HG02970 (cell line): ENCODE results near the gene C11orf98.
A peak's percentile ranks its signal among the peaks of the same experiment; 100 is the strongest.
"Not testable (repeated sequence)": the region's sequence is repeated elsewhere in the genome, so short reads cannot be mapped to it uniquely, and the experiment has no call there.

Experiments used
- ATAC-seq: cut with Tn5 transposase; IDR thresholded peaks from one replicate; pipeline ENCODE4 v1.9.1; 2021; ENCODE audit warnings: mild to moderate bottlenecking, moderate library complexity, moderate number of reproducible peaks; ENCODE audit not compliant: unreplicated experiment, low FRiP score

The C11orf98 gene

GRCh38 chr11:62665075-62665598 is at the start of gene C11orf98, which contains the start of gene CSKMT:
C11orf98 (minus strand) TSS chr11:62665210; CDS start chr11:62665169, 41 bp downstream.
CSKMT (plus strand) TSS chr11:62665312; CDS start chr11:62665880, 568 bp downstream.
- ATAC-seq: peak; percentile 65

DNA sequence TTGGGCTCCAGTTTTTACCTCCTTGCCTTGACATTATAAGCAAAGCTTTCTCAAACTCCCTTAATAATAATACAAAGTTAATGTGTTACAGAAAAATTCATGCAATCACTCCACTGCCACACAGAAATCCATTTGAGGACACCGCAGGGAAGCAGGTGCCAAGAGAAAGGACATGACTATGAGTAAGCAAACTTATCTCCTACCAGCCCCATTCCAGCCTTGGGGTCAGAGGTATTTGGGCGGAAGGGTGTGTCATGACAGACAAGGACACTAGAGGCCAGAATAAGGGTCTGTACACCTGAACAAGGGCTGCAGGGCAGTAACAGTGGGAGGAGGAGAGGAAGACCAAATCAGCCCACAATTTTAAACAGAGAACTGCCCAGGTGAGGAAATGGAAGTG is 48.3 kb upstream of the C11orf98 start:
- no peak for ATAC-seq

GRCh38 chr11:62712861-62713260 is 47.9 kb upstream of the C11orf98 start:
- no peak for ATAC-seq

GRCh38 chr11:62712276-62712812 is 47.3 kb upstream of the C11orf98 start:
- no peak for ATAC-seq

GRCh38 chr11:62710001-62710345 is 45.0 kb upstream of the C11orf98 start:
- no peak for ATAC-seq

DNA sequence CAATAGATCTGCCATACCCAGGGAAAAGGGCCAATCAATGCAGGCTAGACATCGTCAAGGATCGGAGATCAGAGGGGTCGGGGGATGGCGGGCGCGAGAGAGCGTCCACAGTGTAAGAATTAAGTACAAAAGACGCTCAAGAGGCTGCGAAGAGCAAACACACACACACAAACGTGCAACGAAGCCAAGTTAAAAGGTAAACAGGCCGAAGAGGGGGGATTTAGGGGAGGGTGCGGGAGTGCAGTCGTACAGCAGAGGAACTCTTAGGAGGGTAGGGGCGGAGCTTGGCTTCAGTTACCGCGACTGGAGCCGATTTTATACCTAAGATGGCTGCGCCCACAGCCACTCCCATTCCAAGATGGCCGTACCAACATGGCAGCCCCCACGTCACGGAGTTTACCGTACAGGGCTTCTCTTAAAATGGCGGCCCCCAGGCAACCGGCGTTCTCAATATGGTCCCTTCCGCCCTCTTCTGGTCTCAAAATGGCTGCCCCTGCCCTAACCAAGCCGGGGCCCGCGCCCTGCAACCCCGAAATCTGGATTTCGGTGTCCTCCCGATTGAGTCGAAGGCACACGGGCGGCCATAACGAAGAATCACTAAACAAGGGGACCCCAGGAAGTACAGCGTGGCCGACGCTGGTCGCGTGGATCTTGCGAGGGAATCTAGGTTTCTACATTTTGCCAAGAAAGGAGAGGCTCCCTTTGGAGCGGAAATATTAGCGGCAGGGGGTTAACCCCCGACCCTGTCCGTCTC is 44.4 kb upstream of the C11orf98 start:
- ATAC-seq: peak; percentile 74

- no peak for ATAC-seq
Observed at GRCh38 chr11:62708793-62709192, 43.8 kb upstream of the C11orf98 start.

DNA sequence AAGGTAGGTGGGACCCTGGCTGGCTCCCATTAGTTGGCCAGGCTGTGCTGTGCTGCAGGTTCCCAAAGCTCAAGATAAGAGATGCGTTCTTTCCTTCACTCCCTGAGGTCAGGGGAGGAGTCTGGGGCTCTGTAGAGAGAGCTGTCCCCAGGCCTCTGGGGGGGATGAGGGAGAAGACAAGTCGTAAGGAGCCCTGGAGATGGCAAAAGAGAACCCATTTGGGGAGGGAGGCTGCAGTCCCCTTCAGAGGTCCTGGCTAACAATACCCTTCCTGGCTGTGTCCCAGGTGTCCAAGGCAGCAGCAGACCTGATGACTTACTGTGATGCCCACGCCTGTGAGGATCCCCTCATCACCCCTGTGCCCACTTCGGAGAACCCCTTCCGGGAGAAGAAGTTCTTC is 43.4 kb upstream of the C11orf98 start:
- no peak for ATAC-seq

- ATAC-seq: no peak
Observed at GRCh38 chr11:62707277-62707861, 42.4 kb upstream of the C11orf98 start, which contains the start of the genes BSCL2 and GNG3. BSCL2 (minus strand) TSS chr11:62707424; CDS start chr11:62707195, 229 bp downstream. GNG3 (plus strand) TSS chr11:62707676; CDS start chr11:62708296, 620 bp downstream.

- no peak for ATAC-seq
Observed at GRCh38 chr11:62706850-62707247, 41.8 kb upstream of the C11orf98 start.

DNA sequence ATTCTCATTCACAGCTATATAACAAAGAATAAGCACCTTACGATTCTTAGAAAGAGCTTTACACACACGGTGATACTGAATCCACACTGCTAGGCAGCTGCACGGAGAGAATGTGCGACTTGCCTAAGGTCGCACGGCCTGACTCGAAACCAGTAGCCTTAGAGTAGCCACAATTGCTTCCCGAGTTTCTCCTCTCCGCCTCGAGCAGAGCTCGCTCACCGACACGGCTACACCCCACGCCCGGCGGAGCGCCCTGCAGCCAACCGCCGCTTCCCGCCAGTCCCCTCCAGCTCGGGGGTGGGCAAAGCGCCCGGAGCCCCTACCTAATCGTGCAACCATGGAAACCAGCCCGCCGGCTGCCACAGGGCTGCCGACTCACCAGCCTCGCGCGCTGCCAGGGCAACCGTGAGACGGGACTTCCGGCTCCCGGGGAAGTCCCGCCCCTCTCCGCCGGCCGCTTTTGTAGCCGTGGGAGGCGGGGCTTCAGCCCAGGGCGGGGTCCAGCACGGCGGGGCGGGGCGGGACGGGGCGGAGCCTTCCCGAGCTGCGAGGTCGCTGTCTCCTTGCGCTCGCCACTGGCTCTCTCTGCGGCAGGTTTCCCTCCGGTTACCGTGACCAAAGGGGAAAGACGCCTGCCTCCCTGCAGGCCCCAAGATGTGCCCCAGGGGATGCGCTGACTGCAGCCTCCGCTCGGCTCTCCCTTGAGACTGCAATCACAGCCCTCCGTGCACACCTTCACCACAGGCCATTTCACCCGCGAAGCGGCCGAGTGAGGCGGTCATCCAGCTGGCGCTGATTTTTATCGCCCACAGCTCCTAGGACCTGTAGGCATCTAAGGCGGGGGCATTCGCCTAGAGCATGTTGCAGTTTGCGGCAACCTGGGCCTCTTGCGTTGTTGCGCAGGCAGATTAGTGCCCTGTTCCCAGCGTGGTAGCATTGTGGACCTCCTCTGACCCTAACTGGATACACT is 41.2 kb upstream of the C11orf98 start:
- ATAC-seq: peak; percentile 59

DNA sequence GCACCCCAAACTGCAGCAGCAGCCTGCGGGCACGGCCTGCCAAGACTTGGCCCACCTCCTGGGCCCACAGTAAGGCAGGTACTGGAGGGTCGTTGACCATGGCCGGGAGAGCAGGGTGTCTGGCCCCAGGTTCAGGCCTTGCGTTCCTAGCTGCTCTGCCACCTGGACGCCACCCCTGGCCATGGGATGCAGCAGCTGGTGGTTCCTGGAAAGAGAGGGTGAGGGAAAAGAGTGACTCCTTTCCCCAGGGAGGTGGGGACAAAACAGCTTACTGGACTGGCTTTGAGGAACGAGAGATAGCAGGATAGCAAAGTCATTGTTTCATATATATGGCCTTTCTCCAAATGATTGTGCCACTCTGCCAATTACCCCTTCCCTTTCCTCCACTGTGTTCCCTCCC is 40.4 kb upstream of the C11orf98 start:
- ATAC-seq: no peak

DNA sequence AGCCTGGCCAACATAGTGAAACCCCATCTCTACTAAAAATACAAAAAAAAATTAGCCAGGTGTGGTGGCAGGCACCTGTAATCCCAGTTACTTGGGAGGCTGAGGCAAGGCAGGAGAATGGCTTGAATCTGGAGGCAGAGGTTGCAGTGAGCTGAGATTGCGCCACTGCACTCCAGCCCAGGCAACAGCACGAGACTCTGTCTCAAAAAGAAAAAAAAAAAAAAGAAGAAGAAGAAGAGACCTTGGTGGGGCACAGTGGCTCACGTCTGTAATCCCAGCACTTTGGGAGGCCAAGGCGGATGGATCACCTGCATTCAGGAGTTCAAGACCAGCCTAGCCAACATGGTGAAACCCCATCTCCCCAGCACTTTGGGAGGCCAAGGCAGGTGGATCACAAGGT is 38.9 kb upstream of the C11orf98 start:
- not testable (repeated sequence) for ATAC-seq

DNA sequence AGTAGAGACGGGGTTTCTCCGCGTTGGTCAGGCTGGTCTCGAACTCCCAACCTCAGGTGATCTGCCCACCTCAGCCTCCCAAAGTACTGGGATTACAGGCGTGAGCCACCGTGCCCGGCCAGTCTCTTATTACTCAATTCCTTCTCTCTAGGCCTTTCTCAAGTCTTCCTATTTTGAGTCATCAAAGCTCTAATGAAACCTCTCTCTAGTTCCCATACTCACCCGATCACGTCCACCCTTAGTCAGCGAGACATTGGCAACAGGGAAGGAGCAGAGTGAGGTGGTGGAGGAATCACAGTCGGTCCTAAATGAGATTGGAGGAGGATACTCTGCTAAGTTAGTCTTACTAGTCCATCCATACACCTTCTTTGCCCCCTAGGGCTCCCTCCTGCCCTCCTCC is 37.2 kb upstream of the C11orf98 start:
- ATAC-seq: no peak

- ATAC-seq: no peak
Observed at GRCh38 chr11:62694455-62695167, 29.6 kb upstream of the C11orf98 start.

DNA sequence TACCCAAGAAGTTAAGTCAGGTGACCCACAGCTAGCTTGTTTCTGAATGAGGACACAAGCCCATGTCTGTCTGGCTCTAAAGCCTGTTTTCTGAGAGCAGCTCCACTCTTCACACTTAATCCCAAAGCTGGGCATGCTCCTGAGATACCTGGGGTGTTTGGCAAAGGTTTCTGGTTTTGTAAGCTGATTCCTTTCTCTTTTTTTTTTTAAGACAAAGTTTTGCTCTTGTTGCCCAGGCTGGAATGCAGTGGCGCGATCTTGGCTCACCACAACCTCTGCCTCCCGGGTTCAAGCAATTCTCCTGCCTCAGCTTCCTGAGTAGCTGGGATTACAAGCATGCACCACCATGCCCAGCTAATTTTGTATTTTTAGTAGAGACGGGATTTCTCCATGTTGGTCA is 28.6 kb upstream of the C11orf98 start:
- ATAC-seq: not testable (repeated sequence)

GRCh38 chr11:62689421-62690183 is 24.6 kb upstream of the C11orf98 start, which contains the start of gene LRRN4CL:
LRRN4CL (minus strand) TSS chr11:62689530; CDS start chr11:62688508, 1,022 bp downstream.
- no peak for ATAC-seq

DNA sequence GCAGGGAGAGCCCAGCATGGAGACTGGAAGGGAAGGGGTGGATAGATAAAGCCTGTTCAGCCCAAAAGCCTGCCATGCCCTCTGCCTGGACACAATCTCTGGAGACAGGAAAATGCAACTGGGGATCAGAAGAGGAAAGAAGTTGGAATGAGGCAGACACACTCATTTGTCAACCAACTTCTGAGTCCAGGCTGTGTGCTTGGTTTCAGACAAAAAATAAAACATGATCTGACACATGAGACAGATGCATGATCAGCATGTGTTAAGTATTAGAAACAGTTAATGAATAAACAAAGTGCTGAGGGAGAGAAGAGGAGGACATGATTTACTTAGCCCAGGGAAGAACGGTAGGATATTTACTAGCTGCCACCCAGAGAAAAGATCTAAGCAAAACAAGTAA is 23.5 kb upstream of the C11orf98 start:
- ATAC-seq: no peak
